ENCODE data around the gene SLC22A15.

- TF ChIP-seq EZH2 (IDR thresholded peaks at IDR 0.05; ENCODE audit: low read depth, unreplicated experiment): no peak
- no peak for TF ChIP-seq CTCF (conservative IDR thresholded peaks at IDR 0.05; ENCODE audit: low read depth in 2 of 2)
- no peak for TF ChIP-seq REST (IDR thresholded peaks at IDR 0.05; ENCODE audit: unreplicated experiment)
- TF ChIP-seq CREB1 (CRISPR knock-in tag; IDR thresholded peaks at IDR 0.05; ENCODE audit: low read depth): no peak
- no peak for TF ChIP-seq POLR2AphosphoS5 (IDR thresholded peaks at IDR 0.05; ENCODE audit: low read depth)
- TF ChIP-seq EZH2phosphoT487 (IDR thresholded peaks at IDR 0.05; ENCODE audit: unreplicated experiment): no peak
- TF ChIP-seq NANOG (IDR thresholded peaks at IDR 0.05; ENCODE audit: borderline replicate concordance): no peak
- no peak for TF ChIP-seq JUNB (IDR thresholded peaks at IDR 0.05; ENCODE audit: unreplicated experiment)
These were observed 55.1 kb downstream of the SLC22A15 start for GRCh38 chr1:116031302-116031835.

Measured in GM23338 (cell line).